Bronchial epithelial cell (primary cell): ENCODE data around the gene ADARB2. TPM values are rescaled to one million over a fixed set of nuclear protein-coding genes. Genes with fewer than 3 reads are reported as not detected.

Source experiments
- DNase-seq: peaks from one replicate; pipeline ENCODE4 v3.0.0-alpha.2; 2010; ENCODE audit warnings: low read depth
- FAIRE-seq: peaks from 2 replicates; lab custom pipeline; 2011; peaks lifted over from hg19 to GRCh38; lab: Jason Lieb, UNC
- H3K27me3 ChIP-seq: 2 replicates; pipeline ENCODE4 v1.5.1; 2011; ENCODE audit warnings: low read length; ENCODE audit not compliant: control insufficient read depth, insufficient read depth
- H3K36me3 ChIP-seq: 2 replicates; pipeline ENCODE4 v1.5.1; 2011; ENCODE audit warnings: low read length; ENCODE audit not compliant: control insufficient read depth, insufficient read depth
- H3K4me3 ChIP-seq: 2 replicates; pipeline ENCODE4 v1.5.1; 2011; ENCODE audit warnings: mild to moderate bottlenecking, low read depth, low read length, control low read depth
- CTCF ChIP-seq: IDR thresholded peaks from 2 replicates; pipeline ENCODE4 v1.5.1; 2011; ENCODE audit warnings: mild to moderate bottlenecking, moderate library complexity, low read length, control low read depth, inconsistent platforms; ENCODE audit not compliant: insufficient read depth, severe bottlenecking
- total RNA-seq: library from RNA; depleted of rRNA; stranded (reverse); fragments of >200 nt; gene quantifications from 2 replicates; pipeline ENCODE4 v1.2.1, GENCODE V29; 2014

The ADARB2 gene
- total RNA-seq, 1 donor from 2014 or later: not detected

- H3K36me3 ChIP-seq: no peaks in the 10 kb centered on the region
- TF ChIP-seq CTCF: no peak
- no peak for FAIRE-seq
- H3K4me3 ChIP-seq: no peak overlapping the region
- no peaks in the 10 kb centered on the region for H3K27me3 ChIP-seq
- DNase-seq: no peak
Observed at GRCh38 chr10:1270490-1270889, 466.8 kb downstream of the ADARB2 start.

DNA sequence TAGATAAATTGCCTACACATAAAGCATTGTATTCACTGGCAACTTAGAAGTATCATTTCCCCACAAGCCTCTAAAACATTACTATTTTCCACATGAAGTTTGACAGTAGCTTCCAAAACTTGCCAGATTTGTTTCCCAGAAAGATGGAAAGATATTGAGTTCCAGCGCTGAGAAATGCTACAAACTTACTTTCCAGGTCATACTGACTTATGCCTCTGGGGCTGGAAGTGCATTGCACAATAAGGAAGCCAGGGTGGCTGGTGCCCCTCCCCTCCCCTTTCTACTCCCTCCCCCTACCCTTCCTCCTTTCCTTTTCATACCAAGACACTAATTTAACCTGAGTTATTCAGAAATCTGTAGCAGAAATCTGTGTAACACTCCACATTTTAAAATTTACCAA is 468.5 kb downstream of the ADARB2 start:
- FAIRE-seq (no peak), DNase-seq (no peak)
- no peak for TF ChIP-seq CTCF
- no peaks in the 10 kb centered on the region for H3K36me3 ChIP-seq
- no peaks in the 10 kb centered on the region for H3K27me3 ChIP-seq
- no peak overlapping the region for H3K4me3 ChIP-seq

DNA sequence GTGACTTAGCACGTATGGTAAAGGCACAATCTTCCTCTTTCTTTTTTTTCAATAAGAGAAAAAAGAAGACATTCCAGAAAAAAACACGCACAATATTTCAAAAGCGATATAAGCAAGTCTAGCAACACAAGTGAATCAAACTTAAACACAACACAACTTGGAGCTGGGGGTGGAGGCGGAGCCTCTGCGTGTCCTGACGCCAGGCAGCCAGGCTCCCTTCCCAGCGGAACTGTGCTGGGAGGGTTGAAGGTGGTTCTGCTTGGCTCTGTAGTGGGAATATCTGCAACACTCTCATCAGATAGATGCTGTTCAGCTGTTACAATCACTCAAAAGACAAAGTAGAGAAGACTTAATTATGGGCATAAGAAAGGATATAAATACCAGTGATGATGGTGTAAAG is 469.8 kb downstream of the ADARB2 start:
- H3K36me3 ChIP-seq: no peaks in the 10 kb centered on the region
- H3K27me3 ChIP-seq: no peaks in the 10 kb centered on the region
- TF ChIP-seq CTCF: no peak
- FAIRE-seq (no peak), DNase-seq (no peak)
- H3K4me3 ChIP-seq: no peak overlapping the region

- FAIRE-seq (no peak), DNase-seq (no peak)
- no peaks in the 10 kb centered on the region for H3K27me3 ChIP-seq
- TF ChIP-seq CTCF: no peak
- no peak overlapping the region for H3K4me3 ChIP-seq
- H3K36me3 ChIP-seq: no peaks in the 10 kb centered on the region
Observed at GRCh38 chr10:1267148-1267547, 470.2 kb downstream of the ADARB2 start.

GRCh38 chr10:1266033-1266802 is 471.1 kb downstream of the ADARB2 start:
- Histone ChIP-seq H3K36me3 (no peaks in the 10 kb centered on the region), H3K27me3 (no peaks in the 10 kb centered on the region), H3K4me3 (no peak overlapping the region)
- no peak for TF ChIP-seq CTCF
- DNase-seq: no peak
- no peak for FAIRE-seq

DNA sequence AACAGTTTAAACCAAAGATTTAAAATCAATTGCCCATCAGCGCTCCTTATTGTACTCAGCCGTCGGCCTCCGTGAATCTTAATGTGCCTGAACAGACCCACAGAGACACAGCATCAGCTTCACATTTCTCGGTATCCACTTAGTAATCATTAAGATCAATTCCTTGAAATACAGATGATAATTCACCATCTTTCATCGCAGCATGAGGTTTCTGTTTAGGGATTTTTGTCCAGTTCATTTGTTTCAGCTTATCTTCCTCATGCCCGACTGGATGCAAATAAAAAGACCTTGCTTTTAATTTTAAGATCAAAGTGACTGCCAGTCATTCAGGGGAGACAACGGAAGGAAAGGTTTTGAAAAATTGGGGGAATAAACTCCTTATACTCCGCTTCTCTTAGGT is 473.3 kb downstream of the ADARB2 start:
- no peak for FAIRE-seq
- no peak for DNase-seq
- H3K4me3 ChIP-seq: no peak overlapping the region
- TF ChIP-seq CTCF: no peak
- H3K27me3 ChIP-seq: no peaks in the 10 kb centered on the region
- no peaks in the 10 kb centered on the region for H3K36me3 ChIP-seq
